CD14-positive monocyte (primary cell): ENCODE measurements around the gene CNPY1. TPM values are rescaled to one million over a fixed set of nuclear protein-coding genes. Genes with fewer than 3 reads are reported as not detected.
A peak's percentile ranks its signal among the peaks of the same experiment; 100 is the strongest.

Source experiments
- DNase-seq, 3 donors: peaks; one replicate each; pipeline ENCODE4 v3.0.0-alpha.2; 2011 to 2022
- H2AFZ ChIP-seq: 2 replicates; pipeline ENCODE4 v1.6.0; 2012; ENCODE audit warnings: mild to moderate bottlenecking, low read depth, low read length, inconsistent platforms; ENCODE audit not compliant: insufficient read depth, poor library complexity, severe bottlenecking
- H3K27ac ChIP-seq, 2 donors: 1 replicate in 1 of 2; 2 replicates in 1 of 2; pipeline ENCODE4 v1.5.1; 2012 to 2013; ENCODE audit warnings: low read length in 2 of 2, control low read depth in 1 of 2, inconsistent platforms in 1 of 2, low read depth in 1 of 2, mild to moderate bottlenecking in 1 of 2
- H3K27me3 ChIP-seq, 2 donors: one replicate each; pipeline versions ENCODE4 v1.6.0 to v1.6.1; 2011 to 2013; ENCODE audit warnings: low read length in 2 of 2; ENCODE audit not compliant: control insufficient read depth in 2 of 2, insufficient read depth in 2 of 2
- H3K36me3 ChIP-seq, 2 donors: replicated peaks in 1 of 2; 1 replicate in 1 of 2; 2 replicates in 1 of 2; pipeline versions ENCODE4 v1.5.1 to v1.6.1; 2012 to 2013; ENCODE audit warnings: low read length in 2 of 2, control low read depth in 1 of 2, inconsistent platforms in 1 of 2, mild to moderate bottlenecking in 1 of 2; ENCODE audit not compliant: insufficient read depth in 2 of 2, control insufficient read depth in 1 of 2
- H3K4me1 ChIP-seq, 2 donors: 1 replicate in 1 of 2; 2 replicates in 1 of 2; pipeline versions ENCODE4 v1.5.1 to v1.6.1; 2012 to 2013; ENCODE audit warnings: low read length in 2 of 2, control low read depth in 1 of 2, inconsistent platforms in 1 of 2, mild to moderate bottlenecking in 1 of 2, moderate library complexity in 1 of 2; ENCODE audit not compliant: insufficient read depth in 2 of 2, control insufficient read depth in 1 of 2
- H3K4me2 ChIP-seq: replicated peaks from 2 replicates; pipeline ENCODE3; 2012; ENCODE audit warnings: low read length, moderate library complexity, mild to moderate bottlenecking; ENCODE audit not compliant: poor library complexity, severe bottlenecking; ENCODE audit errors: extremely low read depth
- H3K4me3 ChIP-seq, 3 experiments: fragments of 200-600 bp in 1 of 3; sonication (generic) in 1 of 3; replicated peaks in 1 of 3; 1 replicate in 2 of 3; 2 replicates in 1 of 3; pipeline ENCODE4 v1.5.1; 2011 to 2013; ENCODE audit warnings: low read length in 3 of 3, mild to moderate bottlenecking in 3 of 3, control low read depth in 2 of 3, low read depth in 2 of 3, inconsistent platforms in 1 of 3, moderate library complexity in 1 of 3
- H3K79me2 ChIP-seq: 2 replicates; pipeline ENCODE4 v1.6.0; 2012; ENCODE audit warnings: mild to moderate bottlenecking, control low read depth, inconsistent platforms, low read length, moderate library complexity; ENCODE audit not compliant: insufficient read depth
- H3K9ac ChIP-seq: 2 replicates; pipeline ENCODE4 v1.6.0; 2017; ENCODE audit warnings: low read length, mild to moderate bottlenecking; ENCODE audit not compliant: insufficient read depth, poor library complexity, severe bottlenecking
- H3K9me3 ChIP-seq, 2 donors: replicated peaks in 1 of 2; 1 replicate in 1 of 2; 2 replicates in 1 of 2; pipeline versions ENCODE4 v1.5.1 to v1.6.1; 2012 to 2013; ENCODE audit warnings: low read length in 2 of 2, control low read depth in 1 of 2; ENCODE audit not compliant: control insufficient read depth in 1 of 2, insufficient read depth in 1 of 2
- H4K20me1 ChIP-seq: 2 replicates; pipeline ENCODE4 v1.6.0; 2012; ENCODE audit warnings: mild to moderate bottlenecking, low read length, control low read depth, moderate library complexity; ENCODE audit not compliant: insufficient read depth
- H3K27ac Mint-ChIP-seq, 7 donors: one replicate each; pipeline ENCODE4 v1.8.0; 2020; ENCODE audit warnings: mild to moderate bottlenecking in 7 of 7, mixed read lengths in 7 of 7, moderate library complexity in 6 of 7, inconsistent platforms in 2 of 7
- H3K27me3 Mint-ChIP-seq, 3 donors: one replicate each; pipeline ENCODE4 v1.8.0; 2021 to 2022; ENCODE audit warnings: low read depth in 3 of 3, mild to moderate bottlenecking in 3 of 3, mixed read lengths in 3 of 3, moderate library complexity in 3 of 3, inconsistent platforms in 1 of 3
- H3K36me3 Mint-ChIP-seq, 2 donors: one replicate each; pipeline ENCODE4 v1.8.0; 2020; ENCODE audit warnings: mixed read lengths in 2 of 2, inconsistent platforms in 1 of 2, mild to moderate bottlenecking in 1 of 2
- H3K4me1 Mint-ChIP-seq: one replicate; pipeline ENCODE4 v1.8.0; 2020; ENCODE audit warnings: mild to moderate bottlenecking, mixed read lengths
- H3K4me3 Mint-ChIP-seq, 2 donors: one replicate each; pipeline ENCODE4 v1.8.0; 2020; ENCODE audit warnings: mild to moderate bottlenecking in 2 of 2, mixed read lengths in 2 of 2, moderate library complexity in 1 of 2
- H3K9me3 Mint-ChIP-seq, 7 donors: one replicate each; pipeline ENCODE4 v1.8.0; 2020 to 2022; ENCODE audit warnings: mixed read lengths in 7 of 7, mild to moderate bottlenecking in 6 of 7, moderate library complexity in 6 of 7, inconsistent platforms in 2 of 7
- CTCF ChIP-seq: fragments of 200-600 bp; IDR thresholded peaks from one replicate; pipeline ENCODE4 v1.8.0; 2022; ENCODE audit warnings: antibody characterized with exemption, mild to moderate bottlenecking
- WGBS: methylation state at CpG from one replicate; pipeline ENCODE4 v1.1.5; 2013; ENCODE audit warnings: missing lambda C conversion rate; ENCODE audit not compliant: insufficient coverage; 5-methylcytosine and 5-hydroxymethylcytosine counted together
- intact Hi-C, 2 donors: fragments of 100-400 bp; cut with micrococcal nuclease; formaldehyde crosslinking; loops; one replicate each; pipeline versions ENCODE4 v1.15.0 to v1.15.1; 2023
- polyA plus RNA-seq, 3 donors: library from polyadenylated mRNA; depleted of rRNA in 1 of 3; unstranded in 2 of 3; stranded (reverse) in 1 of 3; fragments of 300-500 nt in 2 of 3; fragments of >200 nt in 1 of 3; fragmentation: Illumina TruSeq in 2 of 3; gene quantifications; 1 replicate in 2 of 3; 2 replicates in 1 of 3; pipeline ENCODE4 v1.2.3, GENCODE V29; 2012 to 2021

Gene CNPY1
- polyA plus RNA-seq, 3 donors = not detected

GRCh38 chr7:155543926-155544325, 2.4 kb downstream of the CNPY1 start:
- H3K4me1 Mint-ChIP-seq = no peaks in the 10 kb centered on the region
- no peaks in the 10 kb centered on the region for H3K36me3 Mint-ChIP-seq
- TF ChIP-seq CTCF = no peak
- no peak overlapping the region for H3K4me3 Mint-ChIP-seq
- H3K4me1 ChIP-seq = no peaks in the 10 kb centered on the region
- H3K36me3 ChIP-seq = no peaks in the 10 kb centered on the region
- H3K4me2 ChIP-seq = no peak overlapping the region
- WGBS = 95% methylated on average over 6 of the region's 9 CpGs
- H3K79me2 ChIP-seq = no peaks in the 10 kb centered on the region
- no peak overlapping the region for H3K4me3 ChIP-seq
- DNase-seq = no peak
- H4K20me1 ChIP-seq = no peaks in the 10 kb centered on the region
- H3K27ac Mint-ChIP-seq = no peak overlapping the region
- H3K27me3 Mint-ChIP-seq = peaks cover 10 to 46% (median 22%) of the 10 kb centered on the region in 3 donors
- no peak overlapping the region for H3K9ac ChIP-seq
- intact Hi-C loops = no loop called here
- H3K27ac ChIP-seq = no peak overlapping the region
- H2AFZ ChIP-seq = no peak overlapping the region
- no peaks in the 10 kb centered on the region for H3K9me3 ChIP-seq
- no peaks in the 10 kb centered on the region for H3K9me3 Mint-ChIP-seq
- H3K27me3 ChIP-seq = peaks cover 3 to 11% of the 10 kb centered on the region in 2 donors

GRCh38 chr7:155543011-155543876, 3.1 kb downstream of the CNPY1 start:
- Histone ChIP-seq H3K27ac (no peak overlapping the region), H3K4me1 (no peaks in the 10 kb centered on the region), H3K27me3 (peaks cover 3 to 16% of the 10 kb centered on the region in 2 donors), H3K4me3 (no peak overlapping the region), H2AFZ (no peak overlapping the region), H4K20me1 (no peaks in the 10 kb centered on the region), H3K4me2 (no peak overlapping the region), H3K36me3 (no peaks in the 10 kb centered on the region), H3K9ac (no peak overlapping the region), H3K9me3 (no peaks in the 10 kb centered on the region), H3K79me2 (no peaks in the 10 kb centered on the region)
- H3K27me3 Mint-ChIP-seq = peaks cover 10 to 51% (median 23%) of the 10 kb centered on the region in 3 donors
- H3K27ac Mint-ChIP-seq = peak overlapping the region in 1 of 7 donors; percentile 73
- no peaks in the 10 kb centered on the region for H3K4me1 Mint-ChIP-seq
- no peaks in the 10 kb centered on the region for H3K9me3 Mint-ChIP-seq
- no peak for TF ChIP-seq CTCF
- H3K4me3 Mint-ChIP-seq = no peak overlapping the region
- H3K36me3 Mint-ChIP-seq = no peaks in the 10 kb centered on the region
- DNase-seq = no peak
- 88% methylated on average over 17 of the region's 21 CpGs for WGBS
- intact Hi-C loops = no loop called here
